Left colon (tissue), 2 donors: ENCODE results near the gene SGK2. TPM values are rescaled to one million over a fixed set of nuclear protein-coding genes. Genes with fewer than 3 reads are reported as not detected.
"Not testable (repeated sequence)": the region's sequence is repeated elsewhere in the genome, so short reads cannot be mapped to it uniquely, and the experiment has no call there.

ENCODE experiments used
- ATAC-seq: fragments of 200-7000 bp; cut with Tn5 transposase; one replicate; pipeline ENCODE4 v1.9.1; 2020; ENCODE audit warnings: mild to moderate bottlenecking, moderate library complexity
- DNase-seq, 2 donors: peaks; one replicate each; pipeline ENCODE4 v3.0.0-alpha.2; 2020
- intact Hi-C, 2 donors: fragments of 100-400 bp; cut with DNase I in 1 of 2; cut with micrococcal nuclease in 1 of 2; formaldehyde crosslinking; loops; one replicate each; pipeline versions ENCODE4 v1.11.2 to v1.14.0; 2022; cut with DNase I, micrococcal nuclease
- total RNA-seq, 2 donors: library from RNA; stranded (reverse); fragmentation: NEBNext Ultra II Directional; extraction: Animal tissue kit (Norgen Biotek cat#: 25700); gene quantifications; one replicate each; pipeline ENCODE4 v1.2.1, GENCODE V29; 2021
- donor health status: DM: no; HTN: no; CAD: no.
- donor health status: DM: yes; HTN: yes; CAD: no.

SGK2 gene
- total RNA-seq, 2 donors from 2014 or later: 125 to 135 TPM

- ATAC-seq: no peak
- DNase-seq: peak in 1 of 2 donors; percentile 43
- intact Hi-C loops: no loop called here
These were observed 25.2 kb downstream of the SGK2 start for GRCh38 chr20:43583982-43584432.

DNA sequence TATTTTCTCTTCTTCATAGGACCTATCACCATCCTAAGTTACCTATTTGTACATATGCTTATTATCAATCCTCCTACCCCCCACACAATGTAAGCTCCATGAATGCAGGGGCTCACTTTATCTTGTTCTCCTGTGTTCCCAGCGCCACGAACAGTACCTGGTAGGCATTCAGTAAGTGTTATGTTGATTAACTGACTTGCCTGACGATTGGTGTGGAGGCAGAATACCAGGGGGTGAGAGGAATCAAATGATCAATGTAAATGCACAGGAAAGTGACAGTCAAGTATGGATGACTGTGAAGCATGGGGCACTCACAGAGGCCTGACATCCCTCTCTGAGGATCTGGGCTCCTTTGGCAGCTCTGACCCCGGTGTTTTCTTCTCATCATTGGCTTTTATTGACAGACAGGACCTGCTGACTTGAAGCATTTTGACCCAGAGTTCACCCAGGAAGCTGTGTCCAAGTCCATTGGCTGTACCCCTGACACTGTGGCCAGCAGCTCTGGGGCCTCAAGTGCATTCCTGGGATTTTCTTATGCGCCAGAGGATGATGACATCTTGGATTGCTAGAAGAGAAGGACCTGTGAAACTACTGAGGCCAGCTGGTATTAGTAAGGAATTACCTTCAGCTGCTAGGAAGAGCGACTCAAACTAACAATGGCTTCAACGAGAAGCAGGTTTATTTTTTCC lies 25.8 kb downstream of the SGK2 start:
- no peak for DNase-seq
- ATAC-seq: no peak
- intact Hi-C loops: no loop called here

GRCh38 chr20:43586641-43587040 lies 27.8 kb downstream of the SGK2 start:
- ATAC-seq: no peak
- intact Hi-C loops: no loop called here
- DNase-seq: no peak

DNA sequence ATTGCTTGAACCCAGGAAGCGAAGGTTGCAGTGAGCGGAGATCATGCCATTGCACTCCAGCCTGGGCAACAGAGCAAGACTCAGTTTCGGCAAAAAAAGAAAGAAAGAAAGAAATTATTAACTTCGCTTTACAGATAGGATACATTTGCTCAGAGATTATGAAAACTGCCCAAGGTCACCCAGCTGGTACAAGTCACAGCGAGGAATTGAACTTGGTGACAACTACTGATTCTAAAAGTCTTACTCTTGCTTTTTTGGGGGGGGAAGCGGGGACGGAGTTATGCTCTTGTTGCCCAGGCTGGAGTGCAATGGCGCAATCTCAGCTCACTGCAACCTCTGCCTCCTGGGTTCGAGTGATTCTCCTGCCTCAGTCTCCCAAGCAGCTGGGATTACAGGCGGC lies 29.7 kb downstream of the SGK2 start:
- intact Hi-C loops, ATAC-seq, DNase-seq: not testable (repeated sequence)

- ATAC-seq (peak; percentile 10), DNase-seq (peak in 1 of 2 donors; percentile 39)
- intact Hi-C loops: no loop called here
These were observed 31.2 kb downstream of the SGK2 start for GRCh38 chr20:43590036-43590391.

GRCh38 chr20:43590392-43591303 lies 31.8 kb downstream of the SGK2 start, which contains the start of gene IFT52:
IFT52 (plus strand) TSS chr20:43590937; CDS start chr20:43594699, 3,762 bp downstream.
- DNase-seq (peak; percentile 94 to 96), ATAC-seq (peak; percentile 93)
- intact Hi-C loops: no loop called here

- ATAC-seq, DNase-seq, intact Hi-C loops: not testable (repeated sequence)
These were observed 43.1 kb downstream of the SGK2 start for GRCh38 chr20:43601960-43602359.

- DNase-seq (no peak), ATAC-seq (no peak)
- intact Hi-C loops: no loop called here
These were observed 44.3 kb downstream of the SGK2 start for GRCh38 chr20:43603124-43603523.

DNA sequence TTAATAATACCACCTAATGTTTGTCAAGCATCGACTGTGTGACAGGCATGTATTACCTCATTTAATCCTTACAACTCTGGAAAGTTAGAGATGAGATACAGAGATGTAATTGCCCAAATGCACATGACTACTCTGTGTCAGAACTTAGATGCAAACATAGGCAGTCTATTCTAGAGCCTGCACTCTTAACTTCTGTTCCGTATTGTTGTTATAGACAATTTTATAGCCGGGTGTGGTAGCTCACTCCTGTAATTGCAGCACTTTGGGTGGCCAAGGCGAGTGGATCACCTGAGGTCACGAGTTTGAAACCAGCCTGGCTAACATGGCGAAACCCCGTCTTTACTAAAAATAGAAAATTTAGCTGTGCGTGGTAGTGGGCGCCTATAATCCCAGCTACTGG lies 46.9 kb downstream of the SGK2 start:
- intact Hi-C loops: no loop called here
- peak in 1 of 2 donors; percentile 18 for DNase-seq
- peak; percentile 97 for ATAC-seq

GRCh38 chr20:43607278-43607677 lies 48.5 kb downstream of the SGK2 start:
- ATAC-seq, intact Hi-C loops, DNase-seq: not testable (repeated sequence)

DNA sequence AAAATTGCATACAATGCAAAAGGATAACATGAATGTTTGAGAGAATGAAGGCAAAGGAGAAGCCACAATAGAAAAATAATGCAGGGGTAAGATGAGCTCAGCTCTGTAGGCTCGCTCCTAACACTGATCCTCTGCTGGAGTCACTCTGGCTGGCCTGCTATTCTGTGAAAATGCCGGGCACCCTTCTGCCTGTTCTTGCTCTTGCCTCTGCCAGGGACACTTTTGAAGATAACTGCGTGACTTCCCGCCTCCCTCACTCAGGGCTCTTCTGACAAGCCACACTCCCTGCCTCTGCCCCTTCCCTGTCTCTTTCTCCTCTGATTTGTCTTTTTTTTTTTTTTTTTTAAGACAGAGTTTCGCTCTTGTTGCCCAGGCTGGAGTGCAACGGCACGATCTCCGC lies 72.8 kb downstream of the SGK2 start:
- ATAC-seq: no peak
- intact Hi-C loops: no loop called here
- DNase-seq: no peak

Other genes starting within 250 kb of the SGK2 start
- 100 to 1,000 TPM; 109 to 116 TPM for gene SRSF6, start 101.1 kb upstream of the SGK2 start, total RNA-seq
- gene L3MBTL1, start 51.3 kb upstream of the SGK2 start, total RNA-seq: 10 to 100 TPM in 1 of 2 donors, 1 to 10 TPM in 1; 7.6 to 11.5 TPM
- 10 to 100 TPM; 19.2 to 24.8 TPM for gene IFT52, start 31.9 kb downstream of the SGK2 start, total RNA-seq
- 10 to 100 TPM in 1 of 2 donors, 1 to 10 TPM in 1; 4.6 to 11.7 TPM for gene MYBL2, start 108.1 kb downstream of the SGK2 start, total RNA-seq
- gene GTSF1L, start 168.0 kb downstream of the SGK2 start, total RNA-seq: not detected